ENCODE results near the gene CAPN9.

Gene CAPN9

GRCh38 chr1:230772457-230773395 lies 25.5 kb downstream of the CAPN9 start:
- no peak for DNase-seq

GRCh38 chr1:230773396-230774033 lies 26.3 kb downstream of the CAPN9 start:
- DNase-seq: no peak

GRCh38 chr1:230778916-230779590 lies 31.9 kb downstream of the CAPN9 start:
- DNase-seq: no peak

- DNase-seq: no peak
These were observed 33.9 kb downstream of the CAPN9 start for GRCh38 chr1:230781131-230781530.

- DNase-seq: no peak
These were observed 34.4 kb downstream of the CAPN9 start for GRCh38 chr1:230781594-230781993.

GRCh38 chr1:230784163-230784562 lies 37.0 kb downstream of the CAPN9 start:
- no peak for DNase-seq

GRCh38 chr1:230785636-230786384 lies 38.6 kb downstream of the CAPN9 start:
- DNase-seq: no peak

GRCh38 chr1:230786385-230786753 lies 39.2 kb downstream of the CAPN9 start:
- no peak for DNase-seq

GRCh38 chr1:230787471-230787870 lies 40.3 kb downstream of the CAPN9 start:
- DNase-seq: no peak

GRCh38 chr1:230788561-230789275 lies 41.5 kb downstream of the CAPN9 start:
- no peak for DNase-seq

- no peak for DNase-seq
These were observed 42.8 kb downstream of the CAPN9 start for GRCh38 chr1:230790026-230790425.

GRCh38 chr1:230791986-230792564 lies 44.9 kb downstream of the CAPN9 start:
- no peak for DNase-seq

- no peak for DNase-seq
These were observed 45.7 kb downstream of the CAPN9 start for GRCh38 chr1:230792691-230793462.

- DNase-seq: no peak
These were observed 46.2 kb downstream of the CAPN9 start for GRCh38 chr1:230793463-230793745.

- DNase-seq: no peak
These were observed 47.2 kb downstream of the CAPN9 start for GRCh38 chr1:230794431-230794830.

GRCh38 chr1:230794871-230795605 lies 47.9 kb downstream of the CAPN9 start:
- no peak for DNase-seq

- DNase-seq: no peak
These were observed 49.4 kb downstream of the CAPN9 start for GRCh38 chr1:230796626-230797025.

GRCh38 chr1:230797376-230797920 lies 50.3 kb downstream of the CAPN9 start:
- DNase-seq: no peak

- peak; percentile 14 to 52 for DNase-seq
These were observed 50.8 kb downstream of the CAPN9 start for GRCh38 chr1:230797942-230798365.

- no peak for DNase-seq
These were observed 51.3 kb downstream of the CAPN9 start for GRCh38 chr1:230798491-230798890.

Measured in SHP77 (cell line).